HG03025 (cell line): ENCODE measurements around the gene THY1.
"Not testable (repeated sequence)": the region's sequence is repeated elsewhere in the genome, so short reads cannot be mapped to it uniquely, and the experiment has no call there.

ENCODE experiments used
- ATAC-seq: cut with Tn5 transposase; IDR thresholded peaks from one replicate; pipeline ENCODE4 v1.9.1; 2021; ENCODE audit warnings: mild to moderate bottlenecking, moderate library complexity; ENCODE audit not compliant: unreplicated experiment, low FRiP score

Gene THY1

DNA sequence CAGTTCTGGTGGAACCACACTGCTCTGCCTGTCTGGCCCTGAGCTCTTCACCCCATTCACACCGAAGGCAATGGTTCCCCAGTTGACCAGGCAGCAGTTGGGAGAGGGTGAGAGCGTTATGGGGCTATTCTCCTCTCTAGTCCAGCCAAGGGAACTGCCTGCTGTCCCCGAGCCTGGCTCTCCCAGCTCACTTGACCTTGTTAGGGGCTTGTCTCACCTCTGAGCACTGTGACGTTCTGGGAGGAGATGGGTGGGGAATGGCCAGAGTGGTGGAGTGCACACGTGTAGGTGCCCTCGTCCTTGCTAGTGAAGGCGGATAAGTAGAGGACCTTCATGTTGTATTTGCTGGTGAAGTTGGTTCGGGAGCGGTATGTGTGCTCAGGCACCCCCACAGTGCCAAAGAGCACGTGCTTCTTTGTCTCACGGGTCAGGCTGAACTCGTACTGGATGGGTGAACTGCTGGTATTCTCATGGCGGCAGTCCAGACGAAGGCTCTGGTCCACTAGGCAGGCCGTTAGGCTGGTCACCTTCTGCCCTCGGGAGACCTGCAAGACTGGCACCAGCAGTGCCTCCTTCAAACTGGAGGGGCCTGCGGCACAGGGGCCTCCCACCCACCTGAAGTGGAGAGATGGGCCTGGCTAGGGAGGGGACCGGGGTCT is 3.0 kb downstream of the THY1 start:
- no peak for ATAC-seq

DNA sequence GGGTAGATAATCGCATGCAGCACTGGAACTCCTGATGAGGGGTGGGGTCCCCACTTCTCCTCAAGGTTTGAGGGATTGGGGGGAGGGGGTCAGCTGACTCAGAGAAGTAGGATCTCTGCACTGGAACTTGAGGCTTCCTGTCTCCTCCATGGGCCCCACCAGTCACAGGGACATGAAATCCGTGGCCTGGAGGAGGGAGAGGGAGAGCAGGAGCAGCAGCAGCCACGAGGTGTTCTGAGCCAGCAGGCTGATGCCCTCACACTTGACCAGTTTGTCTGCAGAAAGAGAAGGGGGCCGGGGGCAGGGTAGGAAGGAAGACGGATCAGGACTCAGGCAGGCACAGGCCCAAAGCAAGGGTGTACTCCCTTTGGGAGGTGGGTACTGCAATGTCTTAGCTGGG is 3.7 kb downstream of the THY1 start:
- no peak for ATAC-seq

DNA sequence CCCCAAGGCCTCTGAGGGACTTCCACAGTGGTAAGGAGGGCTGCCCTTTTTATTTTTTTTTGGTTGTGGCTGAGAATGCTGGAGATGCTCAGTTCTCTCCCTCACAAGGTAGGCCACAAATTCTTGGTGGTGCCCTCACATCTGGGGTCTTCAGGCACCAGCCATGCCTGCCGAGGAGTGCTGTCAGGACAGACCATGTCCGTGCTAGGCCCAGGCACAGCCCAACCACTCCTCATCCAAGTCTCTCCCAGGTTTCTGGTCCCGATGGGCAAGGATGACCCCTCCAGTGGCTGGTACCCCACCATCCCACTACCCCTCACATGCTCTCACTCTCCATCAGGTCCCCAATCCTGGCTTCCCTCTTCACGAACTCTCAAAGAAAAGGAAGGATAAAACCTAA is 4.2 kb downstream of the THY1 start:
- no peak for ATAC-seq

DNA sequence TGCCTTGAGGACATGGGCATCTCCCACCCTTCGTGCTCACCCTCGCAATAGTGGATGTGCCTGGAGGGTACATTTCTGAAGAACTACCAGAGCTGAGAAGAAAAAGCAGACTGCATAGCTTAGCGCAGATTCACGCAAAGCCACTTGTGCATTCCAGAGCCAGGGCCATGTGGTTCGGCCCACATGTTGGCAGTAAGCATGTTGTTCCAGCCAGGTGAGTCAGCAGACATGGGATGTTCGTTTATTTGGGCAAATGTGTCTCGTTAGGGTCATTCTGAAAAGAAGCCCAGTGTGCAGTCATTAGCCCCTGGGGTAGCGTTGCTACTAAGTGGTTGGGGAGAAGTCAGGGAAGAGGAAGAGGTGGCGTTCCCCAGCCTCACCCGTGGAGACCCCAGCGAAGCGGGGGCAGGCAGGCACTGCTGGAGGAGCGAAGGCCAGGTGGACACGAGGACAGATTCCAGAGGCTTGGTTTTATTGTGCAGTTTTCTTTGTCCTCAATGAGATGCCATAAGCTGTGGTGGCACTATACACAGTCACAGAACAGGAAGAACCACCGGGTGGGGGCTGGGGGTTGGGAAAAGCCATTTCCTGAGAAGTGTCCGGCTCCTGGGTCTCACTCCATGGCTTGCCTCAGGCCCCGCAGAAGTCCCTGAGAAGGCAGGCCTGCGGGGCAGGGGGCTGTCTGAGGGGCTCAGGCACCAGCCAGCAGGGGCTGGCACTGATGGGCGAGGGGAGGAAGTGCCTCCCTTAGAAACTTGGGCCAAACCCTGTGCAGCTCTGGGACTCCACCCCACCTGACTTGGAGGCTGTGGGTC is 5.0 kb downstream of the THY1 start:
- ATAC-seq, result no peak

DNA sequence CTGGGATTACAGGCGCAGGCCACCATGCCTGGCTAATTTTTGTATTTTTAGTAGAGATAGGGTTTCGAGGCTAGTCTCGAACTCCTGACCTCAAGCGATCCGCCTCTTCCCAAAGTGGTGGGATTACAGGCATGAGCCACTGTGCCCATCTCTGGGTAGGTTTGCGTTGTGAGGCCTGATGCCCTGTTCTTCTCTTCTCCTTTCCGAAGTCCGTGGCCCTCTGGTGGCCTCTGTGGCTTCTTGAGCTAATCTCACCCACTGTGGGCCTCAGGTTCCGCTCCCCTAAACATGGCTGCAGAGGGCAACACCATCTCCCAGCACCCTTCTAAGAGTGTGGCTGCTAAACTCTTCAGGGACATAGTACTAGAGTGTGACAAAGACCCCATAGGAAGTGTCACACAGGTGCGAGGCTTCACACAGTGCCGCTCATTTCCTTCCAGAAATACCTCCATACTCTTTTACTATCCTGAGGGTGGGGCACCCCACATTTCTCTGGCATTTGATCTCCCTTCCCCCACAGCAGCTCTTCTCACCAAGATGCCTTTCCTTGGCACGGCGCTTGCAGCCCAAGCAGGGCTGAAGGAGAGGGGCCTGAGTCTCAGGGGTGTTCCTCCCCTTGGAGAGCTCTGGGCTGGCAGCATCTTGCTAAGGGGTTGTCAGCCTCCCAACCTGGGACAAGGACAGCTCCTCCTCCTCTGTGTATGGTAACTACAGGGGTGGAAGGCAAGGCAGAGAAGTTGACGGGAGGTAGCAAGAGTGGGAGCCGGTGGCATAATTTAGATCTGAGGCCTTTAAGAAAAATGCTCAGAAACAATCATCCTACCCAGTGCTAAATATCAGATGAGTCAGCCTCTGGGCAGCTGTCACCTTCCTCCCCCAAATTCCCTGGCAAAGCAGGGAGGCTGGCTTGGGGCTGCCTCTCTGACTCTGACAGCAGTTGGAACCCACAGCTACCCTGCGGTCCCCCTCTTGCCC is 6.1 kb downstream of the THY1 start:
- no peak for ATAC-seq

DNA sequence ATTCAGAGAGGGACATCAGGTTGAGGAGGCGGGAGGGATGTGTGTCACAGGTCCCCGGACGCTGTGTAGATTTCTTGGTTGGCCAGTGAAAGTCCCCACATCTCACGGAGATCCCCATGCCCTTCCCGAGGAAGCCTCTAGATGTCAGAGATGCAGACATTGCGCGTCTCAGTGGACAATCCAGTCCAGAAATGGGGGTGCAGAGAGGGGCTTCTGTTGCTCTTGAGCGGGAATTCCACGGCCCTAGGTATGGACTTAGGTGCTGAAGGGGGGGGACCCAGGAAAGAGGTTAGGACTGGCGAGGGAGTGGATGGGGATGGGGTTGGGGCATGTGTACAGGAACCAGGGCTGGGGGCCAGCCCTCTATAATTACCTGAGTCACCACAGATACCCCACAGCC is 7.0 kb downstream of the THY1 start:
- ATAC-seq, result no peak

DNA sequence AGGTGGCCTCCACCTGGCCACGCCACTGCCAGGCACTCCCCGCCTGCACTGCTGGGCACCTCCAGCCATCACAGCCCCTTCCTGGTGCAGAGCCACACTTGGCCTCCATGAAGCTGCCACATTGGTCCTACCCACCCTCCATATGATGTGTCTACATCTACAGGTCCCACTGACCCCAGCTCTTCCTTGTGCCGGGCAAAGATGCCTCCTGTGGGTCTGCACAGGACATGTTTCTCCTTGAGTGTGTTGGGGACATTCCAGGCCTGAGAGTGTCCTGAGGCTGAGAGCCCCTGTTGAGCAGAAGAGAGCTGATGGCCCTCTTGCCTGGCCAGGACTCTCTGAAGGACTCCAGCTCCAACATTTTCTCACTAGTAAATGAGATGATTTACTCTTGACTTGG is 7.5 kb downstream of the THY1 start:
- ATAC-seq, result no peak

DNA sequence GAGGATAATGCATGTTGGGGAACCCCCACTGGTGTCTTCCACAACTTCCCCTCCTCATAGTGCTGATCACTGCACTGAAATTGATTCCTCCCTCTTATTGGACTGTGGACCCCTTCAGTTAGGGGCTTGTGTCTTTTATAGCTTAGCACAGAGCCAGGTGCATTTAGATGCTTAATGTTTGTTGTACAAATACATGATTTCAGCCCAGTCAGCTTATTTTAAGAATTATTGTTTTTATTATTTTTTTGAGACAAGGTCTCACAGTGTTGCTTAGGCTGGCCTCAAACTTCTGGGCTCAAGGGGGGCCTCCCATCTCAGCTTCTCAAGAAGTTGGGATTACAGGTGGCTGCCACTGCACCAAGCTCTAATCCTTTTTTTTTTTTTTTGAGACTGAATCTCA is 8.2 kb downstream of the THY1 start:
- ATAC-seq, result no peak

DNA sequence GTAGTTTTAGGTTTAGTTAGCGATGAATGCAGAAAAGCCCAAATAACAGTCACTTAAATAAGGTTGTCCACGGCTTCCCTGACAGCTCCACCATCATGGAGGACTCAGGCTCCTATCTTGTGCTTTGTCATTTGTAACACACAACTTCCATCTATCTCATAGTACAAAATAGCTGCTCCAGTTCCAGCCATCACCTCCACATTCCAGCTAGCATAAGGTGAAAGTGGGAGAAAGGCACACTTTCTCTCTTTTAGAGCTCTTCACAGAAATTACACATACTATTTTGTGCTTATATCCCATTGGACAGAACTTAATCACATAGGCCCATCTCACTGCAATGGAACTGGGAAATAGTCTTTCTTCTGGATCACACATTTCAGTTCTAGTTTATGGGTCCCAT is 8.7 kb downstream of the THY1 start:
- ATAC-seq, result no peak

DNA sequence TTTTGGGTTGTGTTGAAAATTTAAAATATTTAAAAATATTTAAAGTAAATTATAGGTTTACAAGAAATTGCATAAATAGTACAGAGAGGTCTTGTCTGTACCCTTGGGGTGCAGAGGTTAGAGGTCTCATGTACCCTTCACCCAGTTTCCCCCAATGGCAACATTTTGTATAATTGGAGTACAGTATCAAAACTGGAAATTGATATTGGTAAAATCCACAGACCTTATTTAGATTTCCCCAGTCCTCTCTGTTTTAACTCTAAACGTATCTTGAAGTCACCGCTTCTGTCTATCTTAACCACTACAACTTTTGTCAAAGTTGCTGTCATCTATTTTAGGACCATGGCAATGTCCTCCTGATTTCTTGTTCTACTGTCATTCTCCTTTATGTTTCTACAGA is 10.9 kb downstream of the THY1 start:
- no peak for ATAC-seq

DNA sequence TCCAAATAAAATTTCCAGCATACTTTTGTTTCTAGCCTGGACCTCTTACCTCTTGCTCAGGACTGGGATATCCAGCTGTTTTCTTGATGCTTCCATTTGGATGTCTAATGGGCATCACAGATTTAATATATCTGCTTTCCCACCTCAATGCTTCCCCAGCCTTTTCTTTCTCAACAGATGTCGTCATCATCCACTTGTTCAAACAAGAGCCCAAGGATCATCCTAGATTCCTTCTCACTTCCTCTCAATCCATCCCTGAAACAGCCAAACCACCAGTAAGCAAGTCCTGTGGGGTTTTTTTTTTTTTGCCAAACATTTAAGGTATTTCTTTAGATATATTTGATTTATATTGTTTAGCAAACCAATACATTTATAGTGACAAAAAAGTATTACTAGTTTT is 12.5 kb downstream of the THY1 start:
- ATAC-seq, result no peak

DNA sequence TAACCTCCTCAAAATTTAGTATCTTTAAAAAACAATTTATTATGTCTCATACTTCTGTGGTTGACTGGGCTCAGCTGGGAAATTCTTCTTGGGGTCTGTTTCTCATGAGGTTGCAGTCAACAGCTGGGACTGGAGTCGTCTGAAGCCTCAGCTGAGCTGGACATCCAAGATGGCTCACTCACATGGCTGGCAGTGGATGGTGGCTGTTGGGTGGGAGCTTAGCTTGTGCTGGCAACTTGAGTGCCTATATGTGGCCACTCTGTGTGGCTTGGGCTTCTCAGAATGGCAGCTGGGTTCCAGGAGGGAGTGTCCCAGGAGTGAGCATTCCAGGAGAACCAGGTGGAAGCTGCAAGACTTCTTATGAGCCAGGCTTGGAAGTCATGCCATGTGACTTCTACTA is 13.2 kb downstream of the THY1 start:
- no peak for ATAC-seq

DNA sequence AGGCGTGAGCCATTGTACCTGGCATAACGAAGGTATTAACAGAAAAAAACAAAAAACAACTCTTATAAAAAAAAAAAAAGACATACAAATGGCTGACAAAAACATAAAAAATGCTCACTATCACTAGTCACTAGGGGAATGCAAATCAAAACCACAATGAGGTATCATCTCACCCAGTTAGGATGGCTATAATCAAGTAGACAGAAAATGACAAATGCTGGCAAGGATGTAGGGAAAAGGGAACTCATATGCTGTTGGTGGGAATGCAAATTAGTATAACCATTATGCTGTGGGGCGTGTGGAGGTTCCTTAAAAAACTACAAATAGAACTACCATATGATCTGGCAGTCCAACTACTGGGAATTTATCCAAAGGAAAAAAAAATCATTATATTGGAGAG is 17.0 kb downstream of the THY1 start:
- ATAC-seq, result no peak

DNA sequence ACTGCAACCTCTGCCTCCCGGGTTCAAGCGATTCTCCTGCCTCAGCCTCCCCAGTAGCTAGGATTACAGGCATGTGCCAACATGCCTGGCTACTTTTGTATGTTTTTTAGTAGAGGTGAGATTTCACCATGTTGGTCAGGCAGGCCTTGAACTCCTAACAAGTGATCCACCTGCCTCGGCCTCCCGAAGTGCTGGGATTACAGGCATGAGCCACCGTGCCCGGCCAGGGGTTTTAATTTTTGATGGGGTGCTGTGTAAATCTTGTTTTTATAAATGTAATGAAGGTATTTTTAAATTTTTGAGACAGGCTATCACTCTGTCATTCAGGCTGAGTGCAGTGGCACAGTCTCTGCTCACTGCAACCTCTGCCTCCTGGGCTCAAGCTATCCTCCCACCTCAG is 17.5 kb downstream of the THY1 start:
- not testable (repeated sequence) for ATAC-seq

DNA sequence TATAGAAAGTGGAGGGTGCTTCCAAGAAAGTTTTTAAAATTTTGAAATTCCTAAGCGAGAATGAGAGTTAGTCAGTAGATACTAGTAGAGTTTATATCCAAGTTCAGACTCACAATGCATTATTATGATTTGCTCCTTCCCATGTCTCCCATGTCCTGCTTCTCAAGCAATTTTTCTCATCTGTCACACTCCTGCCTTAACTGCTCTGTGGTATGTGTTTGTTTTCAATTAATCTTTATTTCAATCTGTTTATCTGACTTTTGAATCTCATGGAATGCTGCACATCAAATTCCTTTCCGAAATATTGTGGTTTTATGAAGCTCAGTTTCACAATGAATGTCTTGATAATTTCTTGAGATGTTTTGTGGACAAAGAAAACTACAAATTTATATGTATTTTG is 18.1 kb downstream of the THY1 start:
- no peak for ATAC-seq

DNA sequence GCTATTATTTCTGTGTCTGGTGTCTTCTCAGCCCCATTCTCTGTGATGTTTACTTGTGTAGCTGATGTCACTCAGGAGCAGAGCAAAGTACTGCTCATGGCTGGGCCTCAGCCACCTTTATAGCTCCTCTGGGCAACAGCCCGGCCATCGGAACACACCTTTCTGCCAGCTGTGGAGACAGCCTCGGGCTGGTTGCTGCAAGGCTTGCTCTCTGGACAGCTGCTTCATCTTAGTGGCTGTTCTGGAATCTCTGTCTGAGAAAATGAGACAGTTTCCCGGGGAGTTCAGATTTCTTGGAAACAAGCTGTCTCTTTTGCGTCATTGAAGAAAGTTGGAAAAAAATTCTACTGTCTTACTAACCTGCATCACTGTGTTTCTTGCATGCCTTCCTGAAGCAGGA is 20.0 kb downstream of the THY1 start:
- no peak for ATAC-seq

DNA sequence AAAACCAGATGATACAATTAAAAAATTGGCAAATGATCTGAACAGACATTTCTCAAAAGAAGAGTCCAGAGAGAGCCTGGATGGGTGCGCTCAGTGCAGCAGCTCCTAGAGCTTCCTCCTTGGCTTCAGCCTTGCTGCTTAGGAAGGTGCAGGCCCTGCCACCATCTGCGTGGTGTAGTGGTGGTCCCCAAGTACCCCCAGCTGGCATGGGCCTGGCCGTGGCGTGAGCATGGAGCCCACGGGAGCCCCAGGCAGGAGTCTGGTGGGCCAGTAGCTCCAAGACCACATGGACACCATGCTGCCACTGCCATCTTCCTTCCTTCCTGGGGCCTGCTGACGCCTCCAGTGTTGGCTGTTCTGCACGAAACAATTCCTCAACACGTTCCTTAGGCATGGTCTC is 20.5 kb downstream of the THY1 start:
- no peak for ATAC-seq

DNA sequence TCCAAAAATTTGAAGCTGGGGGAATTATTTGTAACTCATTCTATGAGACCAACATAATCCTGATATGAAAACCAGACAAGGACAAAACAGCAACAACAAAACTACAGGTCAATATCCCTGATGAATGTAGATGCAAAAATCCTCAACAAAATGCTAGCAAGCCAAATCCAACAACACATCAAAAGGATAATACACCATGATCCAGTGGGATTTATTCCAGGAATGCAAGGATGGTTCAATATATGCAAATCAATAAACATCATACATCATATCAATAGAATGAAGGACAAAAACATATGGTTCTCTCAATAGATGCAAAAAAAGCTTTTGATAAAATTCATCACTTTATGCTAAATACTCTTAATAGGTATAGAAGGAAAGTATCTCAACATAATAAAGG is 22.1 kb downstream of the THY1 start:
- ATAC-seq, result no peak

DNA sequence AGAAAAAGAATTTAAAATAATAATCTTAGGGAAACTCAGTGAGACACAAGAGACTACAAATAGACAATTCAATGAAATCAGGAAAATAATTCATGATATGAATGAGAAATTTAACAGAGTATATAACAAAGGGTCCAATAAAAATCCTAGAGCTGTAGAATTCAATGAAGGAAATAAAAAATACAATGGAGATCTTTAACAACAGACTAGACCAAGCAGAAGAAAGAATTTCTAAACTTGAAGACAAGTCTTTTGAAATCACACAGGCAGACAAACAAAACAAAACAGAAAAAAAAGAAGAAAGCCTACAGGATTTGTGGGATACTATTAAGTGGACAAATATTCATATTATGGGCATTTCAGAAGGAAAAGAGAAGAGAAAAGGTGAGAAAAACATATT is 25.2 kb downstream of the THY1 start:
- ATAC-seq, result no peak

DNA sequence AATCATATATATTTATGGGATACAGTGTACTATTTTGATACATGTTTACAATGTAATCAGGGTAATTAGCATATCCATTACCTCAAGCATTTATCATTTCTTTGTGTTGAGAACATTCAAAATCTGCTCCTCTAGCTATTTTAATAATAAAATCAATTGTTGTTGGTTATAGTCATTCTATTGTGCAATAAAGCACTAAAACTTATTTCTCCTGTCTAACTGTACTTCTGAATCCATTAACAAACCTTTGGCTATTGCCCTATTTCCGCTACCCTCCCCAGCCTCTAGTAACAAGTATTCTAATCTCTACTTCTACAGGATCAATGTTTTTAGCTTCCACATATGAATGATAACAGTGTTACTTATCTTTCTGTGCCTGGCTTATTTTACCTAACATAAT is 26.1 kb downstream of the THY1 start:
- no peak for ATAC-seq

DNA sequence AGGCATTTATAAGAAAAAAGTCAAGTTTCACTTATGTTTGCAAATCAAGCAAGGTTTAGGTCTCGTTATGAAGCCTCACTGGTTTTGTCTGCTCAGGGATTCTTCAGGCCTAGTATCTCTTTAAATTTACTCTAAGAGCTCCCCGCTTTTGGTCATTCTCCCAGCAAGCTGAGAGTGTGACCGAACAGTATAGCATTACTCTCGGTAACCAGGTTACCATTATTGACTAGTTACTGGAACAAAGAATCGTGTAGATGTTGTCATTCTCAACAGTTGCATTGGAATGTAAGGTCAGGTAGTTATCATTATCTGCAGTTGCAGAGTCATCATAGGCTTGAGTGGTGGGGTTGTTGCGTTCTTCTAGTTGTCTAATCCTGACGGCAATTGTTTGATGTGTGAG is 31.7 kb downstream of the THY1 start:
- ATAC-seq, result no peak
